Tibial artery (tissue), 4 donors: ENCODE results near the gene ZBTB7C.
A peak's percentile ranks its signal among the peaks of the same experiment; 100 is the strongest.

Experiments
- DNase-seq, 2 donors: peaks; one replicate each; pipeline ENCODE4 v3.0.0-alpha.2; 2019
- H3K27ac ChIP-seq, 2 donors: fragments of 200-600 bp; sonication (generic) in 1 of 2; 1 replicate in 1 of 2; 2 replicates in 1 of 2; pipeline ENCODE4 v1.5.1; 2018 to 2019; ENCODE audit warnings: mild to moderate bottlenecking in 1 of 2
- H3K27me3 ChIP-seq, 2 donors: fragments of 200-600 bp; sonication (generic) in 1 of 2; one replicate each; pipeline versions ENCODE4 v1.5.1 to v1.6.0; 2016 to 2019
- H3K36me3 ChIP-seq, 3 donors: fragments of 200-600 bp; sonication (generic) in 2 of 3; one replicate each; pipeline ENCODE4 v1.5.1; 2016 to 2019; ENCODE audit warnings: mild to moderate bottlenecking in 2 of 3
- H3K4me1 ChIP-seq, 4 donors: fragments of 200-600 bp; sonication (generic) in 2 of 4; 1 replicate in 3 of 4; 2 replicates in 1 of 4; pipeline ENCODE4 v1.5.1; 2016 to 2019
- H3K4me3 ChIP-seq, 2 donors: fragments of 200-600 bp; sonication (generic) in 1 of 2; 1 replicate in 1 of 2; 2 replicates in 1 of 2; pipeline ENCODE4 v1.5.1; 2018 to 2019; ENCODE audit warnings: mild to moderate bottlenecking in 2 of 2
- H3K9me3 ChIP-seq, 3 donors: fragments of 200-600 bp; sonication (generic) in 1 of 3; one replicate each; pipeline ENCODE4 v1.5.1; 2016 to 2019
- CTCF ChIP-seq, 2 experiments: fragments of 200-600 bp in 1 of 2; fragments of 450-650 bp in 1 of 2; IDR thresholded peaks; one replicate each; pipeline ENCODE4 v1.5.1; 2017 to 2019; ENCODE audit warnings: antibody characterized with exemption in 2 of 2, mild to moderate bottlenecking in 1 of 2, moderate library complexity in 1 of 2
- intact Hi-C: fragments of 100-400 bp; cut with DNase I; formaldehyde crosslinking; loops from one replicate; pipeline ENCODE4 v1.15.0; 2023; ENCODE audit warnings: low total_unique reads

The ZBTB7C gene

DNA sequence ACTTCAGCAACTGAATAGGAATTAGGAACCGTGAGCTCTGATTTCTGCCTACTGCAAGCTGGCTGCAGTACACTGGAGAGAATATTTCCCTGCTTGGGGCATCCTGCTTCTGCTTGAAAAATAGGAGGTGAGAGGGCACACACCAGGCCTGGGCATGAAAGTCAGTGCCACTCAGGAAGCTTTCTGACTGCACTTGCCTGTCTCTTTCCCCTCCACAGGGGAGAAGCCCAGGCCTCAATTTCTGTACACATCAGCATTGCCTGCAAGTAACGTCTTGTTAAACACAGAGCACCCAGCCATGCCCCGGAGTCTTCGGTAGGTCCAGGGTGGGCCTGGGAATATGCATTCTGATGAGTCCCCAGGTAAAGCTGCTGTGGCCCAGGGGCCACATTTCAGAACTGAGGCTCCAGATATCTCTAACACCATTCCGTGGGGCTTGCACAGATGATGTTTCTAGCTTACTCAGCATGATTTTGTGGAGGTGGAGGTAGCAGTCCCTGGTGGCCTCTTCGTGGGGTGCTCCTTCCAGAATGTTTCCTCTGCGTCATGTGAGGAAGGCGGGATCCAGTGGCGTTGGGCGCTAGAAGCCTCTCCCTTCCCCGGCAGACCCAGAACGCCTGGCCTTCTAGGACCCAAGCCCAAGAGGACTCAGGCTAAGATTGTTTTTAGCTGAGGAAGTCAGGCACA lies 114.1 kb downstream of the ZBTB7C start:
- Histone ChIP-seq H3K4me1 (peaks cover 0 to 23% (median 0%) of the 10 kb centered on the region in 4 donors), H3K27me3 (no peaks in the 10 kb centered on the region), H3K4me3 (no peak overlapping the region), H3K27ac (no peak overlapping the region), H3K36me3 (no peaks in the 10 kb centered on the region), H3K9me3 (no peaks in the 10 kb centered on the region)
- peak in 1 of 2 donors; percentile 60 for DNase-seq
- no peak for TF ChIP-seq CTCF (IDR thresholded peaks at IDR 0.05)
- intact Hi-C loops, result no loop called here

GRCh38 chr18:48293954-48294898 lies 115.0 kb downstream of the ZBTB7C start:
- Histone ChIP-seq H3K27me3 (no peaks in the 10 kb centered on the region), H3K4me1 (peaks cover 0 to 23% (median 0%) of the 10 kb centered on the region in 4 donors), H3K4me3 (no peak overlapping the region), H3K27ac (no peak overlapping the region), H3K9me3 (no peaks in the 10 kb centered on the region), H3K36me3 (no peaks in the 10 kb centered on the region)
- intact Hi-C loops, result no loop called here
- TF ChIP-seq CTCF (IDR thresholded peaks at IDR 0.05), result no peak
- peak in 1 of 2 donors; percentile 59 for DNase-seq

DNA sequence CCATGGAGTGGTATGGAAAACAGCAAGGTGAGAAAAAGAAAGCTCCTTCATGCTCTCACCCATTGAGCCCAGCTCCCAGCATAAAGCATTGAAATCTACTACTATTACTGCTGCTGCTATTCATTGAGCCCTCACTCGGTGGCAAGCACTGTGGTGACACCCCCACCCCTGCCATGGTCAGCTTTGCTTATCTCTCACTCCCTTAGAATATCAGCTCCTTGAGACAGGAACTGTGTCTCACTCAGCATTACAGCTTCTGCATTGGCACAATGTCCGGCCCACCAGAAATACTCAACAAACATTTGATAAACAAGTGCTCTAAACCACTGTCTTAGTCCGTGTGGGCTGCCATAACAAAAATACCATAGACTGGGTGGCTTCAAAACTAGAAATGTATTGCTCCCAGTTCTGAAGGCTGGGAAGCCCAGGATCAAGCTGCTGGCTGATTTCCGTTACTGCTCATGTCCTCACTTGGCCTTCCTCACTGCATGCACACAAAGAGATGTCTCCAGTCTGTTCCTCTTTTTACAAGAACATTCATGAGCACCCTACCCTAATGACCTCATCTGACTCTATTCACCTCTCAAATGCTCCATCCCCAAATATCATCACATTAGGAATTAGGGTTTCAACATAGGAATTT lies 116.3 kb downstream of the ZBTB7C start:
- Histone ChIP-seq H3K27me3 (no peaks in the 10 kb centered on the region), H3K27ac (no peak overlapping the region), H3K36me3 (no peaks in the 10 kb centered on the region), H3K4me3 (no peak overlapping the region), H3K9me3 (no peaks in the 10 kb centered on the region), H3K4me1 (peaks cover 0 to 23% (median 0%) of the 10 kb centered on the region in 4 donors)
- no peak for TF ChIP-seq CTCF (IDR thresholded peaks at IDR 0.05)
- intact Hi-C loops, result no loop called here
- peak in 1 of 2 donors; percentile 23 for DNase-seq

DNA sequence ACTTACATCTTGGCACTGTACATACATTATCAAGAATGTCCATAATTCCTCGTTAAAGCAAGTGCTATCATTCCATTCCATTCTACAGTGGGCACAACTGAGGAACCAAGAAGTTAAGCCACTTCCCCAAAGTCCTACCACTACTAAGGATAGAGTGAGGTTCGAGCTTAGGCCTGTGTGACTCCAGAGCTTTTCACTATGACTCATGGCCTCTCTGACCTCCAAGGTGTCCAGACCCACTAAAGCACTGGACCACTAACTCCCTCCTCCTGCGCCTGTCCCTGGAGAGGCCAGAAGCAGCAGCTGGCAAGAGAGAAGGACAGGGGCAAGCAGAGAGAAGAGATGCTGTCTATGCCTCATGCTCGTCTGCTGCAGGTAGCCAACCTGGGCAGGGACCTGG lies 117.0 kb downstream of the ZBTB7C start:
- Histone ChIP-seq H3K4me3 (no peak overlapping the region), H3K4me1 (peaks cover 0 to 23% (median 0%) of the 10 kb centered on the region in 4 donors), H3K9me3 (no peaks in the 10 kb centered on the region), H3K27ac (no peak overlapping the region), H3K36me3 (no peaks in the 10 kb centered on the region), H3K27me3 (no peaks in the 10 kb centered on the region)
- no peak for TF ChIP-seq CTCF (IDR thresholded peaks at IDR 0.05)
- DNase-seq, result no peak
- intact Hi-C loops, result no loop called here

GRCh38 chr18:48290162-48290926 lies 118.8 kb downstream of the ZBTB7C start:
- Histone ChIP-seq H3K4me1 (peaks cover 0 to 16% (median 0%) of the 10 kb centered on the region in 4 donors), H3K9me3 (no peaks in the 10 kb centered on the region), H3K27ac (no peak overlapping the region), H3K36me3 (no peaks in the 10 kb centered on the region), H3K27me3 (no peaks in the 10 kb centered on the region), H3K4me3 (no peak overlapping the region)
- no peak for DNase-seq
- intact Hi-C loops, result no loop called here
- TF ChIP-seq CTCF (IDR thresholded peaks at IDR 0.05), result no peak
